Gastroesophageal sphincter (tissue), 4 donors: ENCODE data around the gene TERB1. TPM values are rescaled to one million over a fixed set of nuclear protein-coding genes. Genes with fewer than 3 reads are reported as not detected.

Experiments used
- ATAC-seq: fragments of 150-250 bp; one replicate; pipeline ENCODE4 v1.9.1; 2016; ENCODE audit warnings: mild to moderate bottlenecking, moderate library complexity
- H3K27ac ChIP-seq, 4 donors: fragments of 200-600 bp; sonication (generic) in 3 of 4; 1 replicate in 3 of 4; 2 replicates in 1 of 4; pipeline ENCODE4 v1.5.1; 2016 to 2019
- H3K27me3 ChIP-seq: fragments of 200-600 bp; sonication (generic); one replicate; pipeline ENCODE4 v1.5.1; 2019
- H3K36me3 ChIP-seq, 2 donors: fragments of 200-600 bp; sonication (generic); one replicate each; pipeline ENCODE4 v1.5.1; 2019; ENCODE audit warnings: control low read depth in 1 of 2
- H3K4me1 ChIP-seq, 3 donors: fragments of 200-600 bp; sonication (generic); 1 replicate in 2 of 3; 2 replicates in 1 of 3; pipeline ENCODE4 v1.5.1; 2016 to 2019; ENCODE audit warnings: control low read depth in 2 of 3
- H3K4me3 ChIP-seq, 2 donors: fragments of 200-600 bp; sonication (generic); one replicate each; pipeline ENCODE4 v1.5.1; 2019; ENCODE audit warnings: mild to moderate bottlenecking in 1 of 2, moderate library complexity in 1 of 2
- H3K9me3 ChIP-seq, 3 donors: fragments of 200-600 bp; sonication (generic); one replicate each; pipeline ENCODE4 v1.5.1; 2017 to 2019; ENCODE audit warnings: control low read depth in 2 of 3
- EP300 ChIP-seq: sonication (generic); formaldehyde crosslinking; IDR thresholded peaks from one replicate; pipeline ENCODE4 v1.6.1; 2017; ENCODE audit warnings: antibody characterized with exemption, mild to moderate bottlenecking
- POLR2A ChIP-seq, 2 donors: fragments of 450-650 bp; IDR thresholded peaks; one replicate each; pipeline ENCODE4 v1.6.1; 2017; ENCODE audit warnings: antibody characterized with exemption in 2 of 2, mild to moderate bottlenecking in 2 of 2, moderate library complexity in 1 of 2
- POLR2AphosphoS5 ChIP-seq: sonication (generic); formaldehyde crosslinking; IDR thresholded peaks from one replicate; pipeline ENCODE4 v1.6.1; 2017; ENCODE audit warnings: antibody characterized with exemption
- WGBS, 2 donors: methylation state at CpG; one replicate each; pipeline ENCODE4 v1.1.5; 2018; ENCODE audit warnings: low coverage in 1 of 2; 5-methylcytosine and 5-hydroxymethylcytosine counted together
- total RNA-seq, 4 donors: library from RNA; depleted of rRNA; stranded (reverse); fragments of >200 nt; gene quantifications; one replicate each; pipeline ENCODE4 v1.1.0, GENCODE V29; 2016
- TF ChIP-seq, protein P1 (sequence below), 4 experiments: fragments of 200-600 bp in 2 of 4; fragments of 450-650 bp in 2 of 4; sonication (generic) in 1 of 4; IDR thresholded peaks; one replicate each; pipeline ENCODE4 v1.5.1; 2017 to 2019; ENCODE audit warnings: antibody characterized with exemption in 4 of 4, mild to moderate bottlenecking in 2 of 4, moderate library complexity in 2 of 4

Gene TERB1
- total RNA-seq, 4 donors from 2014 or later: 0.40 TPM; not detected in 3

DNA sequence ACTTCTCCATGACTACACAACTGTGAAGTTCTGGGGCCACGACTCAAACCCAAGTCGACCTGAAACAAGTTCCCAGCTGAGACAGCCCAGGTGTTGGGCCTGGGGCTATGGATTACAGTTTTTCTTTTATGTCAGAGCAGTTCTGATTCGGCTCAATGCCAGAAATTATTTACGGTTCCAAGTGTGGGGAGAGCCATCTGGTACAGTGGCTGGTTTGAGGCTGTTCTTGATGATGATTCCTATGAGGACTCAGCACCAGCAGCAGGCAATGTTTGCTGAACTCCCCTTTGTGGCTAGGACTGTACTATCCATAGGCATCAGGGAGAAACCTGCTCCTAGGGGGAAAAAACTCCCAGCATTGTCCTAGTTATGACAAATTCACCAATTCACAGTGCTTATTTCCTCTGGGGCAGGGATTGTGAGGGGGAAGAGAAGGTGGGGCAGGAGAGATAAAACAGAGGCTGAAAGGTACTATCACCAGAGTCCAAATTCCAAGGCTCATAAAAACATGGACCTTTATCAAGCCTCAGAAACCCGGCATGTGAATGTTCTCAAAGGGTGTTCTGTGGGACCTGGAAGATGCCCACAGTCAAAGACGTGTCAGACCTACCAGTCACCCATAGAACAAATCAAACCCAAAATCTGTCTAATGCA is 86.6 kb downstream of the TERB1 start:
- Histone ChIP-seq H3K36me3 (peaks cover 0 to 22% of the 10 kb centered on the region in 2 donors), H3K4me3 (no peak overlapping the region), H3K9me3 (no peaks in the 10 kb centered on the region), H3K4me1 (peaks cover 0 to 13% (median 0%) of the 10 kb centered on the region in 3 donors), H3K27ac (no peak overlapping the region), H3K27me3 (no peaks in the 10 kb centered on the region)
- TF ChIP-seq EP300: no peak
- TF ChIP-seq POLR2AphosphoS5: no peak
- no peak for TF ChIP-seq POLR2A (IDR thresholded peaks at IDR 0.05)
- TF ChIP-seq, protein P1, sequence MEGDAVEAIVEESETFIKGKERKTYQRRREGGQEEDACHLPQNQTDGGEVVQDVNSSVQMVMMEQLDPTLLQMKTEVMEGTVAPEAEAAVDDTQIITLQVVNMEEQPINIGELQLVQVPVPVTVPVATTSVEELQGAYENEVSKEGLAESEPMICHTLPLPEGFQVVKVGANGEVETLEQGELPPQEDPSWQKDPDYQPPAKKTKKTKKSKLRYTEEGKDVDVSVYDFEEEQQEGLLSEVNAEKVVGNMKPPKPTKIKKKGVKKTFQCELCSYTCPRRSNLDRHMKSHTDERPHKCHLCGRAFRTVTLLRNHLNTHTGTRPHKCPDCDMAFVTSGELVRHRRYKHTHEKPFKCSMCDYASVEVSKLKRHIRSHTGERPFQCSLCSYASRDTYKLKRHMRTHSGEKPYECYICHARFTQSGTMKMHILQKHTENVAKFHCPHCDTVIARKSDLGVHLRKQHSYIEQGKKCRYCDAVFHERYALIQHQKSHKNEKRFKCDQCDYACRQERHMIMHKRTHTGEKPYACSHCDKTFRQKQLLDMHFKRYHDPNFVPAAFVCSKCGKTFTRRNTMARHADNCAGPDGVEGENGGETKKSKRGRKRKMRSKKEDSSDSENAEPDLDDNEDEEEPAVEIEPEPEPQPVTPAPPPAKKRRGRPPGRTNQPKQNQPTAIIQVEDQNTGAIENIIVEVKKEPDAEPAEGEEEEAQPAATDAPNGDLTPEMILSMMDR (IDR thresholded peaks at IDR 0.05): no peak
- ATAC-seq: no peak
- 39 to 75% methylated on average over 3 to 4 of the region's 6 CpGs for WGBS, 2 donors

DNA sequence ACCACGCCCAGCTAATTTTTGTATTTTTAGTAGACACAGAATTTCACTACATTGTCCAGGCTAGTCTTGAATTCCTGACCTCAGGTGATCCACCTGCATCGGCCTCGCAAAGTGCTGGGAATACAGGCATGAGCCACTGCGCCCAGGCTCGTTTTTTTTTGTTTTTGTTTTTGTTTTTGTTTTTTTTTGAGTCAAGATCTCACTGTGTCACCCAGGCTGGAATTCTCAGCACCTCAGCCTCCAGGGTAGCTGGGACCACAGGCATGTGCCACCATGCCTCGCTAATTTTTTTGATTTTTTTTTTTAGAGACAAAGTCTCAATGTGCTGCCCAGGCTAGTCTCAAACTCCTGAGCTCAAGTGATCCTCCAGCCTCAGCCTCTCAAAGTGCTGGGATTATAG is 87.3 kb downstream of the TERB1 start:
- H3K36me3 ChIP-seq: peaks cover 0 to 15% of the 10 kb centered on the region in 2 donors
- ATAC-seq: no peak
- TF ChIP-seq EP300 (no peak), POLR2A (IDR thresholded peaks at IDR 0.05) (no peak), POLR2AphosphoS5 (no peak)
- TF ChIP-seq, protein P1 (IDR thresholded peaks at IDR 0.05): no peak
- H3K27me3 ChIP-seq: no peaks in the 10 kb centered on the region
- H3K27ac ChIP-seq: no peak overlapping the region
- peaks cover 0 to 13% (median 0%) of the 10 kb centered on the region in 3 donors for H3K4me1 ChIP-seq
- no peaks in the 10 kb centered on the region for H3K9me3 ChIP-seq
- no peak overlapping the region for H3K4me3 ChIP-seq
- WGBS, 2 donors: 88 to 91% methylated on average over 4 to 6 of the region's 6 CpGs

GRCh38 chr16:66713076-66713475 is 88.3 kb downstream of the TERB1 start:
- Histone ChIP-seq H3K4me1 (peaks cover 0 to 13% (median 0%) of the 10 kb centered on the region in 3 donors), H3K36me3 (peaks cover 0 to 5% of the 10 kb centered on the region in 2 donors), H3K27ac (no peak overlapping the region), H3K4me3 (no peak overlapping the region), H3K9me3 (no peaks in the 10 kb centered on the region), H3K27me3 (no peaks in the 10 kb centered on the region)
- 0 to 43% methylated on average over 1 to 2 of the region's 2 CpGs for WGBS, 2 donors
- TF ChIP-seq EP300 (no peak), POLR2A (IDR thresholded peaks at IDR 0.05) (no peak), POLR2AphosphoS5 (no peak)
- TF ChIP-seq, protein P1 (IDR thresholded peaks at IDR 0.05): no peak
- no peak for ATAC-seq

DNA sequence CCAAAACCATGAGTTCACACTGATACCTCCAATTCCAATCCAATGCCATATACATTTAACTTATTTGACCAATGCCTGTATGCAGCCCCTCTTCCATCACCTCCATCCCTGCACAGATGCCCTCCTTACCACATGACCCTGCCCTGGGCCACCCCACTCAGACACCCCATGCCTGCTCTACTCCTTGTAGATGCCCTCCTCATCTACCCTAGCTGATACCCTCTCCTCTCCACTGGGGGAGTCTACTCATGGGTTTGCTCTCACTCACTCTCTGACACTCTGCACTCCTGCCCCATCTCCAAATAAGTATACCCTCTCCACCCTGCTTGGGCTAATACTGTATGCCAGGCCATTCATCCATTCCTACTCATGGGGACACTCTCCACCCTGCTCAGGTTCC is 88.9 kb downstream of the TERB1 start:
- ATAC-seq: no peak
- H3K27me3 ChIP-seq: no peaks in the 10 kb centered on the region

DNA sequence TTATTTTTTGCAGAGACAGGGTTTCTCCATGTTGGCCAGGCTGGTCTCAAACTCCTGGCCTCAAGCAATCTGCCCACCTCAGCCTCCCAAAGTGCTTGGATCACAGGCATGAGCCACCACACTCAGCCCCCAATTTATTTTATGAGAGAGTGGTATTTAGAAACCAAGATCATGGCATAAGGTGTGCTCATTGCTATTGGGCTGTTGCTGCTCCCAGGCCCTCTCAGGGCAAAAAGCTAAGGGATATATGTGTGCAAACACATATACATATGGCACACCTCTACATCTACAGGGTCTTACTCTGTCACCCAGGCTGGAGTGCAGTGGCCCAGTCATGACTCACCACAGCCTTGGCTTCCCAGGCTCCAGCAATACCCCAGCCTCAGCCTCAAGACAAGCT is 89.8 kb downstream of the TERB1 start:
- no peaks in the 10 kb centered on the region for H3K9me3 ChIP-seq

More for the DNA sequence above, 88.9 kb downstream of the TERB1 start:
- no peak overlapping the region for H3K4me3 ChIP-seq
- no peaks in the 10 kb centered on the region for H3K36me3 ChIP-seq
- H3K27ac ChIP-seq: no peak overlapping the region
- no peak for TF ChIP-seq POLR2A (IDR thresholded peaks at IDR 0.05)
- TF ChIP-seq POLR2AphosphoS5: no peak
- no peak for TF ChIP-seq EP300
- TF ChIP-seq, protein P1 (IDR thresholded peaks at IDR 0.05): no peak
- H3K9me3 ChIP-seq: no peaks in the 10 kb centered on the region
- peaks cover 0 to 13% (median 0%) of the 10 kb centered on the region in 3 donors for H3K4me1 ChIP-seq

More for the DNA sequence above, 89.8 kb downstream of the TERB1 start:
- TF ChIP-seq POLR2A (IDR thresholded peaks at IDR 0.05) (no peak), POLR2AphosphoS5 (no peak), EP300 (no peak)
- TF ChIP-seq, protein P1 (IDR thresholded peaks at IDR 0.05): no peak
- Histone ChIP-seq H3K4me3 (no peak overlapping the region), H3K4me1 (peaks cover 0 to 16% (median under 1%) of the 10 kb centered on the region in 3 donors), H3K27me3 (no peaks in the 10 kb centered on the region), H3K27ac (no peak overlapping the region), H3K36me3 (no peaks in the 10 kb centered on the region)
- no peak for ATAC-seq
